HEK293 (cell line): ENCODE measurements around the gene NAA80.
A peak's percentile ranks its signal among the peaks of the same experiment; 100 is the strongest.

Experiments
- CTCF ChIA-PET: fragments of 350-600 bp; formaldehyde crosslinking; extraction: SDS; loops from one replicate; lab custom pipeline; 2021; ENCODE audit warnings: antibody characterized with exemption; lab: Yijun Ruan, JAX
- POLR2A ChIA-PET: fragments of 300-600 bp; formaldehyde crosslinking; extraction: SDS; loops from one replicate; lab custom pipeline; 2020; ENCODE audit warnings: antibody characterized with exemption, inconsistent platforms; lab: Yijun Ruan, JAX
- H3K27ac ChIP-seq: fragments of 200-500 bp; sonication (Bioruptor generic); 2 replicates; pipeline ENCODE4 v1.5.1; 2014; ENCODE audit warnings: low read depth, low read length, control low read depth, inconsistent platforms; ENCODE audit errors: extremely low read depth
- H3K36me3 ChIP-seq, 2 experiments: fragments of 200-500 bp in 1 of 2; sonication (Bioruptor generic) in 1 of 2; 1 replicate in 1 of 2; 2 replicates in 1 of 2; pipeline ENCODE4 v1.5.1; 2014 to 2017; ENCODE audit warnings: inconsistent platforms in 2 of 2, low read length in 2 of 2; ENCODE audit not compliant: control insufficient read depth in 2 of 2, insufficient read depth in 1 of 2
- H3K4me1 ChIP-seq: fragments of 200-500 bp; sonication (Bioruptor generic); 2 replicates; pipeline ENCODE4 v1.5.1; 2014; ENCODE audit warnings: mild to moderate bottlenecking, low read length, inconsistent platforms; ENCODE audit not compliant: control insufficient read depth, insufficient read depth
- H3K4me3 ChIP-seq: 2 replicates; pipeline ENCODE4 v1.5.1; 2011; ENCODE audit warnings: low read depth, mild to moderate bottlenecking, control low read depth, low read length, moderate library complexity
- H3K9me3 ChIP-seq: fragments of 200-500 bp; sonication (Bioruptor generic); 2 replicates; pipeline ENCODE4 v1.5.1; 2014; ENCODE audit warnings: low read depth, low read length, inconsistent platforms; ENCODE audit not compliant: control insufficient read depth, insufficient read depth
- CTCF ChIP-seq: fragments of 450-650 bp; formaldehyde crosslinking; IDR thresholded peaks from 2 replicates; pipeline ENCODE4 v1.5.1; 2016; ENCODE audit warnings: missing biosample characterization, missing genetic modification characterization
- GLIS1 ChIP-seq: fragments of 450-650 bp; formaldehyde crosslinking; IDR thresholded peaks from 2 replicates; pipeline ENCODE4 v1.5.1; 2016; ENCODE audit warnings: missing biosample characterization, missing genetic modification characterization
- GLIS2 ChIP-seq: fragments of 450-650 bp; formaldehyde crosslinking; IDR thresholded peaks from 2 replicates; pipeline ENCODE4 v1.5.1; 2016; ENCODE audit warnings: missing biosample characterization, missing genetic modification characterization
- IKZF3 ChIP-seq: fragments of 450-650 bp; IDR thresholded peaks from 2 replicates; pipeline ENCODE4 v1.5.0; 2018; ENCODE audit warnings: missing biosample characterization, mild to moderate bottlenecking, missing genetic modification characterization, moderate library complexity
- SETDB1 ChIP-seq: IDR thresholded peaks from one replicate; pipeline ENCODE4 v1.6.1; 2017; ENCODE audit warnings: mild to moderate bottlenecking, low read length, moderate library complexity, mixed read lengths; ENCODE audit not compliant: insufficient read length
- SP7 ChIP-seq: fragments of 450-650 bp; formaldehyde crosslinking; IDR thresholded peaks from 2 replicates; pipeline ENCODE4 v1.5.1; 2016; ENCODE audit warnings: missing biosample characterization, missing genetic modification characterization
- ZBTB10 ChIP-seq: fragments of 450-650 bp; formaldehyde crosslinking; IDR thresholded peaks from 2 replicates; pipeline ENCODE4 v1.5.1; 2016; ENCODE audit warnings: missing biosample characterization, missing genetic modification characterization
- ZEB2 ChIP-seq: fragments of 450-650 bp; formaldehyde crosslinking; IDR thresholded peaks from 2 replicates; pipeline ENCODE4 v1.5.1; 2016; ENCODE audit warnings: missing biosample characterization, missing genetic modification characterization
- ZFHX2 ChIP-seq: fragments of 450-650 bp; formaldehyde crosslinking; conservative IDR thresholded peaks from 2 replicates; pipeline ENCODE4 v1.5.1; 2016; ENCODE audit warnings: missing biosample characterization, missing genetic modification characterization
- ZIC2 ChIP-seq: fragments of 450-650 bp; formaldehyde crosslinking; IDR thresholded peaks from 2 replicates; pipeline ENCODE4 v1.5.1; 2016; ENCODE audit warnings: missing biosample characterization, missing genetic modification characterization
- ZNF132 ChIP-seq: fragments of 450-650 bp; formaldehyde crosslinking; IDR thresholded peaks from 2 replicates; pipeline ENCODE4 v1.5.1; 2017; ENCODE audit warnings: missing biosample characterization, missing genetic modification characterization, borderline replicate concordance
- ZNF2 ChIP-seq: fragments of 450-650 bp; formaldehyde crosslinking; IDR thresholded peaks from 2 replicates; pipeline ENCODE4 v1.5.1; 2016; ENCODE audit warnings: missing biosample characterization, missing genetic modification characterization
- ZNF24 ChIP-seq: fragments of 450-650 bp; formaldehyde crosslinking; IDR thresholded peaks from 2 replicates; pipeline ENCODE4 v1.5.1; 2016; ENCODE audit warnings: missing biosample characterization, missing genetic modification characterization
- ZNF335 ChIP-seq: fragments of 450-650 bp; formaldehyde crosslinking; conservative IDR thresholded peaks from 2 replicates; pipeline ENCODE4 v1.5.1; 2016; ENCODE audit warnings: missing biosample characterization, missing genetic modification characterization
- ZNF654 ChIP-seq: fragments of 450-650 bp; formaldehyde crosslinking; IDR thresholded peaks from 2 replicates; pipeline ENCODE4 v1.5.1; 2016; ENCODE audit warnings: low read depth, missing biosample characterization, missing genetic modification characterization
- ZSCAN16 ChIP-seq: fragments of 450-650 bp; formaldehyde crosslinking; IDR thresholded peaks from 2 replicates; pipeline ENCODE4 v1.5.1; 2016; ENCODE audit warnings: missing biosample characterization, missing genetic modification characterization
- TF ChIP-seq, protein P1 (sequence below): fragments of 450-650 bp; formaldehyde crosslinking; IDR thresholded peaks from 2 replicates; pipeline ENCODE4 v1.5.1; 2016; ENCODE audit warnings: missing biosample characterization, missing genetic modification characterization
- TF ChIP-seq, protein P2 (sequence below): fragments of 450-650 bp; formaldehyde crosslinking; IDR thresholded peaks from 2 replicates; pipeline ENCODE4 v1.5.1; 2016; ENCODE audit warnings: missing biosample characterization, missing genetic modification characterization
- TF ChIP-seq, protein P3 (sequence below): fragments of 450-650 bp; formaldehyde crosslinking; IDR thresholded peaks from 2 replicates; pipeline ENCODE4 v1.5.1; 2016; ENCODE audit warnings: missing biosample characterization, missing genetic modification characterization

Gene NAA80

GRCh38 chr3:50324351-50325112 lies 25.3 kb upstream of the NAA80 start:
- H3K27ac ChIP-seq: no peak overlapping the region
- no peaks in the 10 kb centered on the region for H3K4me1 ChIP-seq

More at GRCh38 chr3:50324351-50325112, 25.3 kb upstream of the NAA80 start:
- H3K9me3 ChIP-seq: no peaks in the 10 kb centered on the region
- TF ChIP-seq GLIS1 (tag by site-specific recombination): peak; percentile 89
- TF ChIP-seq ZNF335: peak; percentile 36
- peak; percentile 93 for TF ChIP-seq GLIS2 (tag by site-specific recombination)
- 0 out of 2 replicates have a peak, but pooled peaks have one; percentile 30 for TF ChIP-seq ZBTB10
- TF ChIP-seq, protein P1, sequence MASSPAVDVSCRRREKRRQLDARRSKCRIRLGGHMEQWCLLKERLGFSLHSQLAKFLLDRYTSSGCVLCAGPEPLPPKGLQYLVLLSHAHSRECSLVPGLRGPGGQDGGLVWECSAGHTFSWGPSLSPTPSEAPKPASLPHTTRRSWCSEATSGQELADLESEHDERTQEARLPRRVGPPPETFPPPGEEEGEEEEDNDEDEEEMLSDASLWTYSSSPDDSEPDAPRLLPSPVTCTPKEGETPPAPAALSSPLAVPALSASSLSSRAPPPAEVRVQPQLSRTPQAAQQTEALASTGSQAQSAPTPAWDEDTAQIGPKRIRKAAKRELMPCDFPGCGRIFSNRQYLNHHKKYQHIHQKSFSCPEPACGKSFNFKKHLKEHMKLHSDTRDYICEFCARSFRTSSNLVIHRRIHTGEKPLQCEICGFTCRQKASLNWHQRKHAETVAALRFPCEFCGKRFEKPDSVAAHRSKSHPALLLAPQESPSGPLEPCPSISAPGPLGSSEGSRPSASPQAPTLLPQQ (tag by site-specific recombination): peak; percentile 49; the same call in 1 of the 2 replicates
- TF ChIP-seq ZNF24: no peak
- peak; percentile 65; the same call in 1 of the 2 replicates for TF ChIP-seq ZIC2 (tag by site-specific recombination)
- 0 out of 2 replicates have a peak, but pooled peaks have one; percentile 21 for TF ChIP-seq SP7 (tag by site-specific recombination)
- no peak for TF ChIP-seq ZNF132 (tag by site-specific recombination)
- peak; percentile 82 for TF ChIP-seq ZNF654
- peak; percentile 62; the same call in 1 of the 2 replicates for TF ChIP-seq ZNF2 (tag by site-specific recombination)
- TF ChIP-seq IKZF3 (tag by site-specific recombination): peak; percentile 48
- no peak for TF ChIP-seq ZSCAN16 (tag by site-specific recombination)
- TF ChIP-seq ZFHX2 (tag by site-specific recombination): 0 out of 2 replicates have a peak, but pooled peaks have one; percentile 20
- TF ChIP-seq, protein P2, sequence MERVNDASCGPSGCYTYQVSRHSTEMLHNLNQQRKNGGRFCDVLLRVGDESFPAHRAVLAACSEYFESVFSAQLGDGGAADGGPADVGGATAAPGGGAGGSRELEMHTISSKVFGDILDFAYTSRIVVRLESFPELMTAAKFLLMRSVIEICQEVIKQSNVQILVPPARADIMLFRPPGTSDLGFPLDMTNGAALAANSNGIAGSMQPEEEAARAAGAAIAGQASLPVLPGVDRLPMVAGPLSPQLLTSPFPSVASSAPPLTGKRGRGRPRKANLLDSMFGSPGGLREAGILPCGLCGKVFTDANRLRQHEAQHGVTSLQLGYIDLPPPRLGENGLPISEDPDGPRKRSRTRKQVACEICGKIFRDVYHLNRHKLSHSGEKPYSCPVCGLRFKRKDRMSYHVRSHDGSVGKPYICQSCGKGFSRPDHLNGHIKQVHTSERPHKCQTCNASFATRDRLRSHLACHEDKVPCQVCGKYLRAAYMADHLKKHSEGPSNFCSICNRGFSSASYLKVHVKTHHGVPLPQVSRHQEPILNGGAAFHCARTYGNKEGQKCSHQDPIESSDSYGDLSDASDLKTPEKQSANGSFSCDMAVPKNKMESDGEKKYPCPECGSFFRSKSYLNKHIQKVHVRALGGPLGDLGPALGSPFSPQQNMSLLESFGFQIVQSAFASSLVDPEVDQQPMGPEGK (tag by site-specific recombination): peak; percentile 68
- 0 out of 2 replicates have a peak, but pooled peaks have one; percentile 43 for TF ChIP-seq ZEB2
- peak; percentile 74 for TF ChIP-seq CTCF (tag by site-specific recombination)
- TF ChIP-seq, protein P3, sequence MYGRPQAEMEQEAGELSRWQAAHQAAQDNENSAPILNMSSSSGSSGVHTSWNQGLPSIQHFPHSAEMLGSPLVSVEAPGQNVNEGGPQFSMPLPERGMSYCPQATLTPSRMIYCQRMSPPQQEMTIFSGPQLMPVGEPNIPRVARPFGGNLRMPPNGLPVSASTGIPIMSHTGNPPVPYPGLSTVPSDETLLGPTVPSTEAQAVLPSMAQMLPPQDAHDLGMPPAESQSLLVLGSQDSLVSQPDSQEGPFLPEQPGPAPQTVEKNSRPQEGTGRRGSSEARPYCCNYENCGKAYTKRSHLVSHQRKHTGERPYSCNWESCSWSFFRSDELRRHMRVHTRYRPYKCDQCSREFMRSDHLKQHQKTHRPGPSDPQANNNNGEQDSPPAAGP (tag by site-specific recombination): 0 out of 2 replicates have a peak, but pooled peaks have one; percentile 25
- TF ChIP-seq SETDB1: no peak
- TF ChIP-seq, all 188 proteins: peak for 15
- CTCF ChIA-PET: interaction anchor here (0.6 to 3.0 kb wide), 18 partner anchors 12 to 199 kb away, joined by 3 to 21 read pairs (median 4); partner anchors contain the start of genes HYAL3, LSMEM2 and NAA80
- peaks cover 3 to 46% of the 10 kb centered on the region in 2 experiments; a peak in 2 of 3 replicates for H3K36me3 ChIP-seq
- POLR2A ChIA-PET: interaction anchor here (0.9 to 2.5 kb wide), 4 partner anchors 13 to 130 kb away, joined by 3 to 12 read pairs (median 4); partner anchors contain the start of genes HYAL3 and NAA80
- no peak overlapping the region for H3K4me3 ChIP-seq
